ENCODE measurements around the gene PHF14. TPM values are rescaled to one million over a fixed set of nuclear protein-coding genes. Genes with fewer than 3 reads are reported as not detected.

Gene PHF14
- total RNA-seq, 2 donors from 2014 or later = 14.5 to 17.2 TPM

- ATAC-seq (no peak), DNase-seq (no peak)
- intact Hi-C loops (cut with DNase I) = no loop called here
Observed at GRCh38 chr7:11155883-11156282, 182.2 kb downstream of the PHF14 start.

- intact Hi-C loops (cut with DNase I) = no loop called here
Observed at GRCh38 chr7:11161499-11161898, 187.8 kb downstream of the PHF14 start.

GRCh38 chr7:11163220-11163619 lies 189.5 kb downstream of the PHF14 start:
- ATAC-seq = no peak
- intact Hi-C loops (cut with DNase I) = no loop called here
- DNase-seq = no peak

More at GRCh38 chr7:11161499-11161898, 187.8 kb downstream of the PHF14 start:
- ATAC-seq (no peak), DNase-seq (no peak)

GRCh38 chr7:11166051-11166450 lies 192.4 kb downstream of the PHF14 start:
- intact Hi-C loops (cut with DNase I) = no loop called here
- ATAC-seq (no peak), DNase-seq (no peak)

DNA sequence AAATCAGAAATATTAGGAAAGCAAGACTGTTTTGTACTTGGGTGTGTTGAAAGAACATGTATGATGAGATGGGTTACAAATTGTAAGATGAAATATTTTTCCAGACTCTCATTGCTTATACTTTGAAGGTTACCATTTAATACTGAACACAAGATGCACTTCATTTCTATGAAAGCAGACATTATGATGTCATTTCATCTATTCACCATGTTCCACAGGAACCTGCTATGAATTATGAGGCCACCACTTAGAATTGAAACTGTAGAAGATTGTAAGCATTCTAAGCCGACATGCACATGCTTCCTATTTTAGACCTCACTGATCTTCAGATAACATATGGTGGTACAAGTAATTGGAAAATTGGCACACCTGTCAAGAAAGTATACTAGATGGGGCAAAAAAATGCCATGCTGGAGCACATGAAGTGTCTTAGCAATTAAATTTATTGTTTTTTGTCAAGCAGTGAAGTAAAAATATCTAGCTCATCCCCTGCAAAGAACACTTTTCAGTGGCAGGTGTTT lies 195.0 kb downstream of the PHF14 start:
- intact Hi-C loops (cut with DNase I) = no loop called here
- ATAC-seq = no peak
- DNase-seq = no peak

DNA sequence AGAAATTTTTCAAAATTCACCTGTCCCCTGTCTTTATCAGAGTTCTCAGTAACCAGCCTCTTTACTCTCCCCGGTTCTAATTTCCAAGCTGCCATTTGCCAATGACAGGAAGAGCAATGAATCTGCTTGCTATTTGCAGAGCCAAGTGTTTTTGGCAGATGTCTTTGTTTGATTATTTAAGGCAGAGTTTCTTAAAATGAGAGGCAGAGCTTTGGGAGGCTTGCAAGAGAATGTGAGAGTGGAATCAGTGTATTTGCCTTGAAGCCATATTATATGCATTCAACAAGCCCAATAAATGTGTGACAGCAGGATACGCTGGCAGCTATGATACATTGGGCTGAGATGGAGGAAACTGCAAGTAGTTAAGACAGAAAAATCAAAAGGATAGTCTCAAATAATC lies 196.5 kb downstream of the PHF14 start:
- DNase-seq (no peak), ATAC-seq (no peak)
- intact Hi-C loops (cut with DNase I) = no loop called here

- intact Hi-C loops (cut with DNase I) = no loop called here
- DNase-seq (no peak), ATAC-seq (peak in 1 of 2 donors; percentile 47)
Observed at GRCh38 chr7:11170863-11171568, 197.3 kb downstream of the PHF14 start.

DNA sequence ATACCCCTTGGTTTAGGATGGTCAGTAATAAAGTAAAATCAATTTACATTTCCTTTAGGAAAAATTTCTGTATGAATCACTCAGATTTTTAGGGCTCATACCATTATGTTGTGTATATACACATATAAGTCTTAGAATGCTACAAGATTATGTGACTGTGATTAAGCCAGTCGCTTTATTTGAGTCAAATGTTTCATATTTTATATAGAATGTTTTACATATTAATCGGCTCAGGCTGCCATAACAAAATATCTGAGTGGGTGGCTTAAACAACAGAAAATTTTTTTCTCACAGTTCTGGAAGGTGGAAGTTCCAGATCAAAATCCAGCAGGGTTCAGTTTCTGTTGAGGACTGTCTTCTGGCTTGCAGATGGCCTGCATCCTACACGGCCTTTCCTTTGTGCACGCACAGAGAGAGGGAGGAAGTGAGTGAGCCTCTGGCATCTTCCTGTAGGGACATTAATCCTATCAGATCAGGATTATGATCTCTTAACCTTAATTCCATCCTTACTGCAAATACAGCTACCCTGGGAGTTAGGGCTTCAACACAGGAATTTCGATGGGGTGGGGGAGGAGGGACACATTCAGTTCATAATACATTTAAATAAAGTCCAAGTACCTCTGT lies 198.0 kb downstream of the PHF14 start:
- no peak for DNase-seq
- ATAC-seq = no peak
- intact Hi-C loops (cut with DNase I) = no loop called here

- intact Hi-C loops (cut with DNase I) = no loop called here
- DNase-seq (no peak), ATAC-seq (no peak)
Observed at GRCh38 chr7:11172835-11173234, 199.2 kb downstream of the PHF14 start.

DNA sequence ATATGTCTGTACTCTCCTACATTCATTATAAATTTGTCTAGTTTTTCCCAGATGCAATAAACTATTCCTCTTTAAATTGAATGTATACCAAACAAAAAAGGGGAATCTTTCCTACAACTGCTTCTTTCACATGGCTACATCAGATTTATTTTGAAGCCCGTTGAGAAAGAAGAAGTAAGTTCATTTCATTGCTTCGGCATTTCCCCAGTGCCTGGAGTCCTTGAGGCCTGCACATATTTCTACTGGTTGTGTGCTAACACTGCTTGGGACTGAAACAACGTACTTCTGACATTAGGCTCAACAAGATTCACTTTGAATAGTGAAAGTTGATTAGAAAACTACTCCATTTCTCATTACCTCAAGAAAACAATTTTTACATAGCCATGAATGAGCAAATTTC lies 201.7 kb downstream of the PHF14 start:
- intact Hi-C loops (cut with DNase I) = no loop called here
- no peak for ATAC-seq

GRCh38 chr7:11175887-11176286 lies 202.2 kb downstream of the PHF14 start:
- no peak for ATAC-seq
- DNase-seq = no peak
- intact Hi-C loops (cut with DNase I) = no loop called here

More for the DNA sequence above, 201.7 kb downstream of the PHF14 start:
- no peak for DNase-seq

DNA sequence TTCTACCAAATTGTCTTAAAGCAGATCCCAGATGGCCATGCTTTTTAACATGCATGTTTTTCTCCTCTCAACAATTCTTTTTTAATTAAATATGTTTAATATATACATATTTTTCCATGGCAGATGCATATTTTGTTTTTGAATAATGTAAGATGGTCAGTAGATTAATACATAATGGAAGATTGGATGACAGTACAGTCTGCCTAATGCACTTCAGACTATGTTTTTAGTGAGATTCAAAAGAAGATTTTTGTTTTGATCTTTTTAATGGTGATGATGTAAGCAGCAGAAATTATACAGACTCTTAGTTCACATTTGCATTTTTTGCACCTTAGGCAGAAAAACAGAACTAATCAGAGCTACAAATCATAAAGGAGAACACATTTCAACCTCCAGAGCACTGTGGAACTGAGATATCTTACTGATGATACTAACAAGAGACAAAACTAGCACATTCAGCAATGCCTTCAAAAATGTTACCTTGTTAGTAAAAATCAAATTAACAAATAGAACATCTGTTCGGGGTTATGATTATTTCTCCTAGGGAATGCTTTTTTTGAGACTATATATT lies 203.4 kb downstream of the PHF14 start:
- DNase-seq = no peak
- intact Hi-C loops (cut with DNase I) = no loop called here
- ATAC-seq = no peak

GRCh38 chr7:11177793-11178192 lies 204.1 kb downstream of the PHF14 start:
- ATAC-seq = no peak
- DNase-seq = no peak
- intact Hi-C loops (cut with DNase I) = no loop called here

DNA sequence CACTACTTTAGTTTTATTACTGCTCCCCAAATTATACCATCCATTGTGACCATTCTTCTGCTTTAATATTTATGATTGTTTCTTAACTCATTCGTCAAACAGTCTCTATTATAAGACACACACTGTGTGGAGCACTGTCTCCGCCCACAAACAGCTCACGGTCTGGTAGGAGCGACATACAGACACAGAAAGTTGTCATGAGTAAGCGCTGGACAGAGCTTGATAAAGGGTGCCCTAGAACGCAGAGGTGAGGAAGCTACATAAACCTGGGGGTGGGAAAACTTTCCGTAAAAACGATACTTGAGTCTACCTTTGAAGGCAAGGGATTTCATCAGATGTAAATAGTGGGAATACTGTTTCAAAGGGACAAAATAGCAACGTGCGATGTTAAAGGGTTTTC lies 207.9 kb downstream of the PHF14 start:
- intact Hi-C loops (cut with DNase I) = no loop called here
- ATAC-seq = no peak
- DNase-seq = no peak

DNA sequence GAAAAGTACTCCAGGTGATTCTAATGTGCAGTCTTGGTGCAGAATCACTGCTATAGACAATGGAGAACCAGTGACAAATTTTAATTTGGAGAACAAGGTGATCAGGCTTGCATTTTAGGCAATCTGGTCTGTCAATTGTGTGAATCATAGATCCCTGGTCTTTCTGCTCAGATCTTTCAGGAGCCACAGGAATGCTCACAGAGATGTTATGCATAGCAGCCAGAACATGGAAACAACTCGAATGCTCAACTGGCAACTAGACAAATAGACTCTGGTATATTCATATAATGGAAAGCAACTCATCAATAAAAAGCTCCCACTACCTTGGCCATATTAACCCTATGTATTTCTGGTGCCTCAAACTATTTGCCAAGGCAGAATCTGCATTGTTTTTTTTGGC lies 209.1 kb downstream of the PHF14 start:
- no peak for ATAC-seq
- intact Hi-C loops (cut with DNase I) = no loop called here
- no peak for DNase-seq

DNA sequence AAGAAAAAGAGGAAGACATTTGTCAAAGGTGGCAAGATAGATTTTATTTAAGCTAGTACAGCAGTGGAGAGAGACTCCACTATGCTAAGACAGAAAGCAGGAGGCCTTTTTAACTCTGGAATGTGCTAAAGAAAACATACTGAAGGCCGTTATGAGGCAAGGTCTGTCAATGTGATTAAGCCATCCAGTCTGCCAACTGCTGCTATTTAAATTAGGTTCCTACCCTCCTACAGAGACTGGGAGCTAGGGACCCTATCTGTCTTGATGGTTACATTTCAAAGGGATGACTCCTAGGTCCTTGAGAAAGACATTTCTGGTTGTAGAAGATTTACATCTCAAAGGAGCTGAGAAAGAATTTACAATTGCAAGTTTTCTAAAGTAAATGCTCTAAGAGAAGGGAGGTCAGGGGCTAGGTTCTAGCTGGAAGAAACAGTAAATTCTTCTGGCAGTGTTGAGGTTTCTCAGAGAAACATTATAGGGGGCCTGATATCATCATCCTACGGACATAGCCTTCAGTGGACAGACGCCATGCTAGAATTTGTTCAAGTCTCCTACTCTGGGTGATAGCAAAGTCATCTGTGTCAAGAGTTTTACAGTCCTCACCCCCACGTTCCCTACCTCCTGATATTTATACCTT lies 211.6 kb downstream of the PHF14 start:
- intact Hi-C loops (cut with DNase I) = no loop called here
- ATAC-seq (no peak), DNase-seq (no peak)

- intact Hi-C loops (cut with DNase I) = no loop called here
- no peak for ATAC-seq
- no peak for DNase-seq
Observed at GRCh38 chr7:11188529-11189310, 215.0 kb downstream of the PHF14 start.

DNA sequence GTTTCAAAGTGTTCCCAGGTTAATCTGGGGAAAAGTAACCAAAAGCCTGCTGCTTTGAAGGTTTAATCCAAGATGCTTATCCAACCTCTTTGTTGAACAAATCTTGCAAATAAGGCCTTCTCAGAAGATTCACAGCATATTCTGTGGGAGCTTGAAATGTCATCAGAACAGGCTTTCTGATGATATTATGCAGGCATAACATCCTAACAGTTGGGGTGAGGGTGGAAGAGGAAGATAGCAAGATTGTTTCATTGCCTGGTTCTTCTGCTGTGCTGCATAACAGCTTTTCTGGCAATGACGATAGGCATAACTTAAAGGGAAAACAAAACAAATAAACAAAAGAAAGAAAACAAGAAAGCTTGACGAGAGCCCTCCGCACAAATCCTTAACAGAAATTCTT lies 217.4 kb downstream of the PHF14 start:
- DNase-seq = no peak
- intact Hi-C loops (cut with DNase I) = no loop called here
- no peak for ATAC-seq

- DNase-seq = no peak
- intact Hi-C loops (cut with DNase I) = no loop called here
- no peak for ATAC-seq
Observed at GRCh38 chr7:11191574-11192220, 218.0 kb downstream of the PHF14 start.

Data from left cardiac atrium (tissue), 4 donors.